WTC11 (cell line): ENCODE data around the gene DPF1. TPM values are rescaled to one million over a fixed set of nuclear protein-coding genes. Genes with fewer than 3 reads are reported as not detected.

ENCODE experiments used
- ATAC-seq: fragments of 200-7000 bp; cut with Tn5 transposase; 2 replicates; pipeline ENCODE4 v1.10.0; 2021; ENCODE audit warnings: mild to moderate bottlenecking, moderate library complexity
- CTCF ChIA-PET: fragments of 300-600 bp; sonication (Branson Sonifier 250); formaldehyde crosslinking; loops from one replicate; lab custom pipeline; 2021; ENCODE audit warnings: antibody characterized with exemption; lab: Charles Lee
- POLR2A ChIA-PET: fragments of 350-600 bp; sonication (Branson Sonifier 250); formaldehyde crosslinking; loops from one replicate; lab custom pipeline; 2021; ENCODE audit warnings: antibody characterized with exemption; lab: Charles Lee
- DNase-seq: peaks from one replicate; pipeline ENCODE4 v3.0.0; 2021; ENCODE audit warnings: low spot score
- H3K27ac Mint-ChIP-seq: 2 replicates; pipeline ENCODE4 v1.8.0; 2021; ENCODE audit warnings: mixed read lengths
- H3K27me3 Mint-ChIP-seq: 2 replicates; pipeline ENCODE4 v1.8.0; 2021; ENCODE audit warnings: low read depth, mild to moderate bottlenecking, moderate library complexity, mixed read lengths
- H3K36me3 Mint-ChIP-seq: 2 replicates; pipeline ENCODE4 v1.8.0; 2021; ENCODE audit warnings: mixed read lengths
- H3K4me1 Mint-ChIP-seq: 2 replicates; pipeline ENCODE4 v1.8.0; 2022; ENCODE audit warnings: mixed read lengths
- H3K4me3 Mint-ChIP-seq: 2 replicates; pipeline ENCODE4 v1.8.0; 2021; ENCODE audit warnings: mild to moderate bottlenecking, moderate library complexity, mixed read lengths
- H3K9me3 Mint-ChIP-seq: 2 replicates; pipeline ENCODE4 v1.8.0; 2021; ENCODE audit warnings: mixed read lengths
- ATF3 ChIP-seq: sonication (generic); formaldehyde crosslinking; conservative IDR thresholded peaks from 2 replicates; pipeline ENCODE4 v1.8.1; 2022; ENCODE audit warnings: mild to moderate bottlenecking, missing genetic modification reagents
- CDX4 ChIP-seq: fragments of 250-450 bp; sonication (Bioruptor Pico); IDR thresholded peaks from 2 replicates; pipeline ENCODE4 v1.9.0; 2021; ENCODE audit warnings: moderate library complexity, mild to moderate bottlenecking, inconsistent platforms, borderline replicate concordance
- CTCF ChIP-seq: fragments of 200-600 bp; IDR thresholded peaks from 2 replicates; pipeline ENCODE4 v1.8.0; 2022; ENCODE audit warnings: antibody characterized with exemption
- FOXK1 ChIP-seq: sonication (generic); formaldehyde crosslinking; IDR thresholded peaks from 2 replicates; pipeline ENCODE4 v1.8.0; 2022; ENCODE audit warnings: mild to moderate bottlenecking, moderate library complexity, missing genetic modification reagents
- IRF1 ChIP-seq: sonication (generic); formaldehyde crosslinking; IDR thresholded peaks from 2 replicates; pipeline ENCODE4 v1.8.0; 2023; ENCODE audit warnings: missing genetic modification reagents
- JAZF1 ChIP-seq: fragments of 250-450 bp; sonication (Bioruptor Pico); IDR thresholded peaks from 2 replicates; pipeline ENCODE4 v1.9.0; 2021; ENCODE audit warnings: moderate library complexity, mild to moderate bottlenecking, inconsistent platforms
- SMAD4 ChIP-seq: sonication (generic); formaldehyde crosslinking; IDR thresholded peaks from 2 replicates; pipeline ENCODE4 v1.8.0; 2022; ENCODE audit warnings: mild to moderate bottlenecking, missing genetic modification reagents
- STAT6 ChIP-seq: sonication (generic); formaldehyde crosslinking; conservative IDR thresholded peaks from 2 replicates; pipeline ENCODE4 v1.8.1; 2023; ENCODE audit warnings: mild to moderate bottlenecking, low read depth, missing genetic modification reagents, moderate library complexity
- TCF7 ChIP-seq: sonication (generic); formaldehyde crosslinking; IDR thresholded peaks from 2 replicates; pipeline ENCODE4 v1.8.0; 2022; ENCODE audit warnings: mild to moderate bottlenecking, low read depth, missing genetic modification reagents, moderate library complexity
- TEAD4 ChIP-seq: sonication (generic); formaldehyde crosslinking; IDR thresholded peaks from 2 replicates; pipeline ENCODE4 v1.8.0; 2022; ENCODE audit warnings: mild to moderate bottlenecking, missing genetic modification reagents
- USF2 ChIP-seq: sonication (generic); formaldehyde crosslinking; IDR thresholded peaks from 2 replicates; pipeline ENCODE4 v1.8.1; 2023; ENCODE audit warnings: mild to moderate bottlenecking, missing genetic modification reagents, moderate library complexity
- ZNF232 ChIP-seq: sonication (generic); formaldehyde crosslinking; IDR thresholded peaks from 2 replicates; pipeline ENCODE4 v1.8.0; 2022; ENCODE audit warnings: mild to moderate bottlenecking, missing genetic modification reagents
- ZNF281 ChIP-seq: sonication (generic); formaldehyde crosslinking; IDR thresholded peaks from 2 replicates; pipeline ENCODE4 v1.8.0; 2023; ENCODE audit warnings: mild to moderate bottlenecking, missing genetic modification reagents
- ZNF423 ChIP-seq: fragments of 250-450 bp; sonication (Bioruptor Pico); IDR thresholded peaks from 2 replicates; pipeline ENCODE4 v2.1.2; 2022; ENCODE audit warnings: mild to moderate bottlenecking, moderate library complexity
- total RNA-seq: library from RNA; stranded (reverse); gene quantifications from 3 replicates; pipeline ENCODE4 v1.2.3, GENCODE V29; 2021

DPF1 gene
- total RNA-seq, 1 experiment from 2014 or later, result 6.8 TPM

- ChIA-PET POLR2A (no interaction called here), CTCF (no interaction called here)
- ATAC-seq, result no peak
- Mint-ChIP-seq H3K4me1 (peaks cover 25% of the 10 kb centered on the region), H3K4me3 (no peak overlapping the region), H3K27me3 (no peaks in the 10 kb centered on the region), H3K27ac (no peak overlapping the region), H3K36me3 (peaks cover 8% of the 10 kb centered on the region), H3K9me3 (peaks cover 5% of the 10 kb centered on the region)
- no peak for DNase-seq
- TF ChIP-seq ATF3 (CRISPR knock-in tag) (no peak), SMAD4 (CRISPR knock-in tag) (no peak), FOXK1 (CRISPR knock-in tag) (no peak), CTCF (no peak), IRF1 (no peak), TEAD4 (CRISPR knock-in tag) (no peak), STAT6 (CRISPR knock-in tag) (no peak), USF2 (CRISPR knock-in tag) (no peak), TCF7 (CRISPR knock-in tag) (no peak)
These were observed 44.0 kb downstream of the DPF1 start for GRCh38 chr19:38180071-38180470.

- ChIA-PET CTCF (interaction anchor here (0.7 to 3.5 kb wide), 4 partner anchors 31 to 273 kb away, joined by 3 to 19 read pairs (median 4); no protein-coding TSS in a partner anchor), POLR2A (no interaction called here)
- Mint-ChIP-seq H3K36me3 (no peaks in the 10 kb centered on the region), H3K27me3 (no peaks in the 10 kb centered on the region), H3K9me3 (no peaks in the 10 kb centered on the region), H3K4me1 (peaks cover 5% of the 10 kb centered on the region), H3K27ac (peak overlapping the region; percentile 36; the same call in 1 of the 2 replicates), H3K4me3 (no peak overlapping the region)
- DNase-seq, result no peak
- peak; percentile 30; the same call in 1 of the 2 replicates for ATAC-seq
- TF ChIP-seq JAZF1 (CRISPR knock-in tag), result no peak
- TF ChIP-seq ZNF281, result peak; percentile 52; the same call in 1 of the 2 replicates
- TF ChIP-seq CDX4 (CRISPR knock-in tag), result no peak
- no peak for TF ChIP-seq ZNF232 (CRISPR knock-in tag)
- no peak for TF ChIP-seq ZNF423
These were observed 48.6 kb downstream of the DPF1 start for GRCh38 chr19:38175422-38175821.
